ENCODE data around the gene MOV10.
"Not testable (repeated sequence)": the region's sequence is repeated elsewhere in the genome, so short reads cannot be mapped to it uniquely, and the experiment has no call there.

MOV10 gene

GRCh38 chr1:112714313-112715263, 40.1 kb downstream of the MOV10 start:
- DNase-seq (ENCODE audit: low read depth), result no peak

GRCh38 chr1:112715264-112716053, 41.0 kb downstream of the MOV10 start, which contains the start of gene PPM1J:
Gene PPM1J, minus strand, starts transcription at chr1:112715332. Its CDS starts 31 bp downstream, at chr1:112715301.
- peak; percentile 88 for DNase-seq (ENCODE audit: low read depth)

GRCh38 chr1:112716133-112716720, 41.8 kb downstream of the MOV10 start:
- peak; percentile 72 for DNase-seq (ENCODE audit: low read depth)

GRCh38 chr1:112717263-112717873, 42.9 kb downstream of the MOV10 start:
- DNase-seq (ENCODE audit: low read depth), result no peak

- peak; percentile 64 for DNase-seq (ENCODE audit: low read depth)
These were observed 44.4 kb downstream of the MOV10 start for GRCh38 chr1:112718691-112719418.

- DNase-seq (ENCODE audit: low read depth), result no peak
These were observed 45.2 kb downstream of the MOV10 start for GRCh38 chr1:112719706-112720105.

DNA sequence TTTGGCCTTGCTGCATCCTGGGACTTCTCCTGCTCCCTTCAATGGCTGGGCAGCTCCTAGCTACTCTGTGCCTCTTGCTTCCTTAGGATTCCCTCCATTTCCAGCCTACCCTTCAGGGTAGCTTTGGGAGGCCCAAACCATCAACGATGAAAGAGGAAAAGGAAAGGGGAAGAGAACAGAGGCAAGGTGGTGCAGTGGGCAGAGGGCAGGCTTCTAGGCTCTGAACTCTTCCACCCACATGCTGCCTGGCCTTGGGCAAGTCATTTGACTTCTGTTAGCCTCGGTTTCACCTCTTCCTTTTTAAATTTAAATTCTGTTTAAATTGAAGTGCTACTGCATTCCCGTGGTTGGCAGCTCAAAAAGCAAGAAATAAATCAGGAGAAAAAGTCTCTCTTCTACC, 46.3 kb downstream of the MOV10 start:
- no peak for DNase-seq (ENCODE audit: low read depth)

- DNase-seq (ENCODE audit: low read depth), result not testable (repeated sequence)
These were observed 46.8 kb downstream of the MOV10 start for GRCh38 chr1:112721294-112721693.

- no peak for DNase-seq (ENCODE audit: low read depth)
These were observed 47.6 kb downstream of the MOV10 start for GRCh38 chr1:112721966-112722524.

- DNase-seq (ENCODE audit: low read depth), result no peak
These were observed 48.4 kb downstream of the MOV10 start for GRCh38 chr1:112722601-112723510.

GRCh38 chr1:112723511-112723839, 49.0 kb downstream of the MOV10 start:
- no peak for DNase-seq (ENCODE audit: low read depth)

DNA sequence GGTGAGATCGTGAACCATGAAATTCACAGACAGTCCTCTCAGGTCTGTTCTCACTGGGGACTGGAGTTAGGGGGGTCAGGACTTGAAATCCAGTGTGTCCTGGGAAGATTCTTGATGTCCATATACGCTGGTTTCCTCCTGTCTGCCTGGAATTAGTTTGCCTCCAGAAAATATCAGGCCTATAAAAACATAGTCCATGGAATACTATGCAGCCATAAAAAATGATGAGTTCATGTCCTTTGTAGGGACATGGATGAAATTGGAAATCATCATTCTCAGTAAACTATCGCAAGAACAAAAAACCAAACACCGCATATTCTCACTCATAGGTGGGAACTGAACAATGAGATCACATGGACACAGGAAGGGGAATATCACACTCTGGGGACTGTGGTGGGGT, 49.8 kb downstream of the MOV10 start:
- not testable (repeated sequence) for DNase-seq (ENCODE audit: low read depth)

- DNase-seq (ENCODE audit: low read depth), result no peak
These were observed 53.3 kb downstream of the MOV10 start for GRCh38 chr1:112727716-112728115.

DNA sequence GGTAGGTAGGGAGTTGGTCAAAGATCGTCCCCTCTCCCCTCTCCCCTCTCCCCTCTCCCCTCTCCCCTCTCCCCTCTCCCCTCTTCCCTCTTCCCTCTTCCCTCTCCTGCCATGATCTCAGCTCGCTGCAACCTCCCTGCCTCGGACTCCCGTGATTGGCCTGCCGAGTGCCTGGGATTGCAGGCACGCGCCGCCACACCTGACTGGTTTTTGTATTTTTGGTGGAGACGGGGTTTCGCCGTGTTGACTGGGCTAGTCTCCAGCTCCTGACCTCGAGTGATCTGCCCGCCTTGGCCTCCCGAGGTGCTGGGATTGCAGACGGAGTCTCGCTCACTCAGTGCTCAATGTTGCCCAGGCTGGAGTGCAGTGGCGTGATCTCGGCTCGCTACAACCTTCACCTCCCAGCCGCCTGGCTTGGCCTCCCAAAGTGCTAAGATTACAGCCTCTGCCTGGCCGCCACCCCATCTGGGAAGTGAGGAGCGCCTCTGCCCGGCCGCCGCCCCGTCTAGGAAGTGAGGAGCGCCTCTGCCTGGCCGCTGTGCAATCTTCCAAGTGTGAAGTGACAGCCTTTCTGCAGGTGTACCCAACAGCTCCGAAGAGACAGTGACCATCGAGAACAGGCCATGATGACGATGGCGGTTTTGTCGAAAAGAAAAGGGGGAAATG, 54.0 kb downstream of the MOV10 start:
- DNase-seq (ENCODE audit: low read depth), result not testable (repeated sequence)

DNA sequence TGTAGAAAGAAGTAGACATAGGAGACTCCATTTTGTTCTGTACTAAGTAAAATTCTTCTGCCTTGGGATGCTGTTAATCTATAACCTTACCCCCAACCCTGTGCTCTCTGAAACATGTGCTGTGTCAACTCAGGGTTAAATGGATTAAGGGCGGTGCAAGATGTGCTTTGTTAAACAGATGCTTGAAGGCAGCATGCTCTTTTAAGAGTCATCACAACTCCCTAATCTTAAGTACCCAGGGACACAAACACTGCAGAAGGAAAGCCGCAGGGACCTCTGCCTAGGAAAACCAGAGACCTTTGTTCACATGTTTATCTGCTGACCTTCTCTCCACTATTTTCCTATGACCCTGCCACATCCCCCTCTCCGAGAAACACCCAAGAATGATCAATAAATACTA, 54.6 kb downstream of the MOV10 start:
- DNase-seq (ENCODE audit: low read depth), result not testable (repeated sequence)

DNA sequence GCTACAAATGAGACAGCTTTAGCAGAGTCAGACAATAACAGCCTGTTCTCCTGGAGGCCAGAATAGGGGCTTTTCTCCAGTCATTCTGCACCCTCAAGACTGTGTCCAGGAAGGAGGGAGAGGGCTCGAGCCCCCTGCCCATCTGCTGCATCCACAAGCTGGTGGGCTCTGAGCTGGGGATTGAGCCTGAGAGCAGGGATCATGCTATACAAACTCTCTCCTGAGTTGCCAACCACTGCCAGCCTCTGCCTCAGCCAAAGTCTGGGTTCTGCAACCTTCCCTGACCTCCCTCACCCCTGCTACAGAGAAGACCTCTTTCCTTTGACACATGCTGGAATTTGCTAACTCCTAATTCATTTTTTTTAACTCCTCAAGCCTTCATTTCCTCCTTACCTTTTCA, 55.5 kb downstream of the MOV10 start:
- DNase-seq (ENCODE audit: low read depth), result no peak

- no peak for DNase-seq (ENCODE audit: low read depth)
These were observed 57.0 kb downstream of the MOV10 start for GRCh38 chr1:112731451-112731850.

DNA sequence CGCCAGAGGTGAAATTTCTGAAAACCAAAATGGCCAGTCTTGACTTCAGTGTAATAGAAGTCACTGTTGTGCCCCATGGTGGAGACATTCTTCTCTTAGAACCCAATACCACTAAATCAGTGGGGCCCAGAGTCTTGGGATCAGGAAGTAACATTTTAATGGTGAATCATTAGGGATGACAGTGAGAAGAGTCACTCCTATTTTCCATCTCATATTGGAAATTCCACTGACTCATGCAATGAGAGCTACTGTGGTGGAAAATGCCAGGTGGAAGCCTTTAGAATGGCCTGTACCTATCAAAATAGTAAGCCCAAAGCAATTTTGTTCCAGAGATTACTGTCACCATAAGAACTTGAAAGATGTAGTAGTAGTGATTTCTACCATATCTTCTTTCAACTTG, 61.3 kb downstream of the MOV10 start:
- DNase-seq (ENCODE audit: low read depth), result no peak

- no peak for DNase-seq (ENCODE audit: low read depth)
These were observed 63.1 kb downstream of the MOV10 start for GRCh38 chr1:112737573-112737972.
